Measurements from ENCODE around the gene PIK3AP1.

PIK3AP1 gene

GRCh38 chr10:96719850-96720421, 378 bp downstream of the PIK3AP1 start:
- DNase-seq (ENCODE audit: low read depth): peak; percentile 88
- H3K4me3 ChIP-seq (ENCODE audit: low read depth, low read length): peak overlapping the region; percentile 88
- peak; percentile 93 for TF ChIP-seq CTCF (IDR thresholded peaks at IDR 0.05; ENCODE audit: insufficient read depth, low read depth, low read length, missing control alignments)

- peak overlapping the region; percentile 88 for H3K4me3 ChIP-seq (ENCODE audit: low read depth, low read length)
- DNase-seq (ENCODE audit: low read depth): no peak
- peak; percentile 13 for TF ChIP-seq CTCF (IDR thresholded peaks at IDR 0.05; ENCODE audit: insufficient read depth, low read depth, low read length, missing control alignments)
Measured at GRCh38 chr10:96719200-96719599, 1.1 kb downstream of the PIK3AP1 start.

DNA sequence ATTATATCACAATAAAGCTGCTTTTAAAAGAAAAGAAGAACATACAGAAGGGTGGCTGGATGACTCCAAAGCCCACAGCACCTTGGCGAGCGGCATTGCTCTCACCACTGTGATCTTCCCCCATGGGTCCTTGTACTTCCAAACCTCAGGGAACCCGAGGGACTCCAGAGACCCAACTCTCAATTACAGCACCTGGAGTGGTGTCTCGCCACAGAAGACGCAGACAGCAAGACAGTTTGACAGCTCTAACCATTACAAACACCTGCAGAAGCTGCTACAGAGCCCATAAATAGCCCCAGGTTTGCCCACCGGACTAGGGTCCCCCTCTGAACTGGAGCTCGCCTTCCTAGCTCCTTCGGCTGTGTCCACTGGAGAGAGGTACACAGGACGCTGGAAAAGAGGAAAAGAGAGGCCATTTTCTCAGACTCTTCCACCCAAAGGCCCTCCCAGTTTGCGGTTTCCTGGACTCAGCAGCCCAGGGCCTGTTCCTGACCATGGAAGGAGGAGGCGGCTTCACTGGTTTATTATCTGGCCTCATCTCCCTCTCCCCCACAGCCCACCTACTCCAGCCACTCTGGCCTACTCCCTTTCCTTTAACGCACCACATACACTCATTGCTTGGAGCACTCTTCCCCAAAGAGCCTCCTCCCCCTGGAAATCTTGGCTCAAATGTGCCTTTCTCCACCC, 1.9 kb downstream of the PIK3AP1 start:
- DNase-seq (ENCODE audit: low read depth): no peak
- peak overlapping the region; percentile 88 for H3K4me3 ChIP-seq (ENCODE audit: low read depth, low read length)
- no peak for TF ChIP-seq CTCF (IDR thresholded peaks at IDR 0.05; ENCODE audit: insufficient read depth, low read depth, low read length, missing control alignments)

DNA sequence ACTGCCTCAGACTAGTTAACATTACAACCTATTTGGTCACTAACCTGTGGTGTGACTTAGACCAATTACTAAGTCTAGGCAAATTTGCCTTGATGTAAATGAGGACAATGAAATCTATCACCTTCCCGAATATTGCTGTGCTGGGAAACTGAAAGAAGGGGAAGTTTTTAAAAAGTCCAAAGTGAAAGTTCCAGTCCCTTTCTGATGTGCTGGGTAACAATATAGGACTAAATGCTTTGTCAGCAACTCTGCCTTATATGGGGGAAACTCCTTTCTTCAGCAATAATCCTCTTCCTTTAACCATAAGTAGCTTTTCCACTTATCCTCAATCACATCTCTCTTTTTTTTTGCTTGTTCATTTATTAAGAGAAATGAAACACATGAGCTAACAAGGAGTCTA, 3.9 kb downstream of the PIK3AP1 start:
- no peak overlapping the region for H3K4me3 ChIP-seq (ENCODE audit: low read depth, low read length)
- DNase-seq (ENCODE audit: low read depth): no peak

DNA sequence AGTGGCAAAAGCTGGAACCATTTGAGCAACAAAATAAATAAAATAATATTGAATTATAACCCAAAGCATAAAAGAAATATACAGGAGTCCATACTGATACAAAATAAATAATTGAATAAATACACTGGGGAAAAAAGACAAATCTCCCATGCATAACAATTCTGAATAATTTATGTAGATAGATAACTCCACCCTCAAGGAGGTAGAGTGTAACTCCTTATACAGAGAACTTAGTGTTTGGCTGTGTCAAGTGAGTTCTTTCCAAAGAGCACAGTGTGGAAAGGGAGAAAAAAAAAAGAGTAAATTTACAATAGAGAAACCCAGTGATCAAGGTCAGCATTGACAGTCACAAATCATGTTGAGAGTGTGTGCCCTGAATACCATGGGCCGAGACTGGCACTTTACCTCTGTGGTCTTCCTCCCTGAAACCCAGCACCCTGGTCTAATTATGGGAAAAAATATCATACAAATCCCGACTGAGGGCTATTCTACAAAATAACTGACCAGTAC, 5.5 kb downstream of the PIK3AP1 start:
- no peak for TF ChIP-seq CTCF (IDR thresholded peaks at IDR 0.05; ENCODE audit: insufficient read depth, low read depth, low read length, missing control alignments)
- DNase-seq (ENCODE audit: low read depth): no peak

More for the DNA sequence above, 3.9 kb downstream of the PIK3AP1 start:
- TF ChIP-seq CTCF (IDR thresholded peaks at IDR 0.05; ENCODE audit: insufficient read depth, low read depth, low read length, missing control alignments): no peak

DNA sequence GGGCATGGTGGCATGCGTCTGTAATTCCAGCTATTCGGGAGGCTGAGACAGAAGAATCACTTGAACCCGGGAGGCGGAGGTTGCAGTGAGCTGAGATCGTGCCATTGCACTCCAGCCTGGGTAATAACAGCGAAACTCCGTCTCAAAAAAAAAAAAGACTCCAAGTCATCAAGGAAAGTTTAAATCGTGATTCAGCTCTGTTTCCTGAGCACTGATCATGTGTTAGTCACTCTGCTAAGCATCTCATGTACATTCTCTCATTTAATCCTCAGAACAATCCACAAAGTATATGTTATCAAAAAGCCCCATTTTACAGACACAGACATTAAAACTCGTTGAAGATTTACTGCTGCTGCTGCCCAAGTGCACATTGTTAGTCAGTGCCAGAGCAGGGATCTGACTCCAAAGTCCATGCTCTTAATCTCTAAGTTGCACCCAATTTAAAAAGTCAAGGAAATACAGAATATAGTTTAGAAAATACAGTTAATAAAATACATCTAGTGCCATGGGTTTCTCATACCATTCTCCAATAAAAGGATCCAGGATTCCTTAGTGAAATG, 6.2 kb downstream of the PIK3AP1 start:
- no peak for DNase-seq (ENCODE audit: low read depth)
- no peak for TF ChIP-seq CTCF (IDR thresholded peaks at IDR 0.05; ENCODE audit: insufficient read depth, low read depth, low read length, missing control alignments)

More for the DNA sequence above, 5.5 kb downstream of the PIK3AP1 start:
- no peak overlapping the region for H3K4me3 ChIP-seq (ENCODE audit: low read depth, low read length)

More for the DNA sequence above, 6.2 kb downstream of the PIK3AP1 start:
- no peak overlapping the region for H3K4me3 ChIP-seq (ENCODE audit: low read depth, low read length)
